H9 (cell line): Measurements from ENCODE around the gene TENM4. TPM values are rescaled to one million over a fixed set of nuclear protein-coding genes. Genes with fewer than 3 reads are reported as not detected.

Experiments
- DNase-seq: peaks from one replicate; pipeline ENCODE4 v3.0.0-alpha.2; 2017
- H2AFZ ChIP-seq: one replicate; pipeline ENCODE4 v1.6.1; 2013; ENCODE audit warnings: mild to moderate bottlenecking, low read length, control low read depth, moderate library complexity
- H2AK5ac ChIP-seq: 2 replicates; pipeline ENCODE4 v1.6.1; 2013; ENCODE audit warnings: low read length, control low read depth, mixed read lengths; ENCODE audit not compliant: insufficient read length
- H2BK120ac ChIP-seq: one replicate; pipeline ENCODE4 v1.6.1; 2013; ENCODE audit warnings: low read depth, mild to moderate bottlenecking, low read length, control low read depth, inconsistent platforms; ENCODE audit not compliant: poor library complexity, severe bottlenecking
- H2BK12ac ChIP-seq: 2 replicates; pipeline ENCODE4 v1.6.1; 2013; ENCODE audit warnings: low read length, control low read depth, mixed read lengths, low read depth; ENCODE audit not compliant: insufficient read length
- H2BK15ac ChIP-seq: 2 replicates; pipeline ENCODE4 v1.6.1; 2013; ENCODE audit warnings: low read depth, low read length, control low read depth
- H2BK20ac ChIP-seq: one replicate; pipeline ENCODE4 v1.6.1; 2013; ENCODE audit warnings: low read depth, mild to moderate bottlenecking, low read length, control low read depth, inconsistent platforms; ENCODE audit not compliant: poor library complexity, severe bottlenecking
- H2BK5ac ChIP-seq: 2 replicates; pipeline ENCODE4 v1.6.1; 2013; ENCODE audit warnings: low read length, control low read depth, mixed read lengths; ENCODE audit not compliant: insufficient read length
- H3K14ac ChIP-seq: 2 replicates; pipeline ENCODE4 v1.6.1; 2013; ENCODE audit warnings: low read length, control low read depth; ENCODE audit not compliant: insufficient read depth
- H3K18ac ChIP-seq: 2 replicates; pipeline ENCODE4 v1.6.1; 2013; ENCODE audit warnings: low read depth, mild to moderate bottlenecking, mixed read lengths, low read length, control low read depth; ENCODE audit not compliant: insufficient read length
- H3K23ac ChIP-seq: 2 replicates; pipeline ENCODE4 v1.6.1; 2013; ENCODE audit warnings: low read length, control low read depth, mixed read lengths, low read depth; ENCODE audit not compliant: insufficient read length
- H3K23me2 ChIP-seq: 2 replicates; pipeline ENCODE4 v1.6.1; 2013; ENCODE audit warnings: low read depth, mild to moderate bottlenecking, mixed read lengths, low read length, control low read depth; ENCODE audit not compliant: insufficient read length, poor library complexity, severe bottlenecking
- H3K27ac ChIP-seq: 2 replicates; pipeline ENCODE4 v1.5.1; 2013; ENCODE audit warnings: low read length, control low read depth, mixed read lengths, low read depth; ENCODE audit not compliant: insufficient read length
- H3K27me3 ChIP-seq: 2 replicates; pipeline ENCODE4 v1.6.1; 2013; ENCODE audit warnings: low read length, control low read depth, inconsistent platforms; ENCODE audit not compliant: insufficient read depth
- H3K4ac ChIP-seq: 2 replicates; pipeline ENCODE4 v1.6.1; 2013; ENCODE audit warnings: low read depth, mild to moderate bottlenecking, control low read depth, inconsistent platforms, low read length, moderate library complexity
- H3K4me1 ChIP-seq: 2 replicates; pipeline ENCODE4 v1.6.1; 2013; ENCODE audit warnings: low read length, control low read depth, inconsistent platforms; ENCODE audit not compliant: insufficient read depth
- H3K4me2 ChIP-seq: 2 replicates; pipeline ENCODE4 v1.6.1; 2013; ENCODE audit warnings: low read length, control low read depth, mixed read lengths; ENCODE audit not compliant: insufficient read length, insufficient read depth
- H3K56ac ChIP-seq: 2 replicates; pipeline ENCODE4 v1.6.1; 2013; ENCODE audit warnings: low read depth, mild to moderate bottlenecking, mixed read lengths, low read length, control low read depth; ENCODE audit not compliant: insufficient read length
- H3K79me1 ChIP-seq: 2 replicates; pipeline ENCODE4 v1.6.1; 2013; ENCODE audit warnings: low read depth, mild to moderate bottlenecking, moderate library complexity, low read length, control low read depth, inconsistent platforms; ENCODE audit not compliant: insufficient read depth, poor library complexity, severe bottlenecking
- H3K79me2 ChIP-seq: 2 replicates; pipeline ENCODE4 v1.6.1; 2013; ENCODE audit warnings: low read length, control low read depth, inconsistent platforms; ENCODE audit not compliant: insufficient read depth
- H3K9ac ChIP-seq: 2 replicates; pipeline ENCODE4 v1.6.1; 2013; ENCODE audit warnings: low read length, control low read depth, mixed read lengths; ENCODE audit not compliant: insufficient read length; ENCODE audit errors: extremely low read depth
- H3K9me3 ChIP-seq: one replicate; pipeline ENCODE4 v1.6.1; 2013; ENCODE audit warnings: low read depth, low read length, inconsistent platforms; ENCODE audit not compliant: control insufficient read depth
- H3T11ph ChIP-seq: one replicate; pipeline ENCODE4 v1.6.1; 2013; ENCODE audit warnings: mild to moderate bottlenecking, low read length, control low read depth, inconsistent platforms
- H4K20me1 ChIP-seq: one replicate; pipeline ENCODE4 v1.6.1; 2013; ENCODE audit not compliant: control insufficient read depth, insufficient read length, insufficient read depth
- H4K5ac ChIP-seq: 2 replicates; pipeline ENCODE4 v1.6.1; 2013; ENCODE audit warnings: low read depth, mild to moderate bottlenecking, mixed read lengths, low read length, control low read depth; ENCODE audit not compliant: insufficient read length
- H4K8ac ChIP-seq: replicated peaks from 2 replicates; pipeline ENCODE4 v1.6.1; 2013; ENCODE audit warnings: low read length, control low read depth, mixed read lengths, low read depth; ENCODE audit not compliant: insufficient read length
- H4K91ac ChIP-seq: 2 replicates; pipeline ENCODE4 v1.6.1; 2013; ENCODE audit warnings: low read depth, mild to moderate bottlenecking, moderate library complexity, mixed read lengths, low read length, control low read depth; ENCODE audit not compliant: insufficient read length
- H3K27ac Mint-ChIP-seq, 3 experiments: 2 replicates in 2 of 3; 3 replicates in 1 of 3; pipeline ENCODE4 v1.8.0; 2020 to 2021; ENCODE audit warnings: mixed read lengths in 3 of 3, mild to moderate bottlenecking in 1 of 3, moderate library complexity in 1 of 3
- H3K27me3 Mint-ChIP-seq: 2 replicates; pipeline ENCODE4 v1.8.0; 2021; ENCODE audit warnings: low read depth, mild to moderate bottlenecking, moderate library complexity, mixed read lengths
- H3K36me3 Mint-ChIP-seq, 3 experiments: 2 replicates in 2 of 3; 3 replicates in 1 of 3; pipeline ENCODE4 v1.8.0; 2020 to 2021; ENCODE audit warnings: low read depth in 3 of 3, mixed read lengths in 3 of 3; ENCODE audit not compliant: insufficient read depth in 1 of 3
- H3K4me1 Mint-ChIP-seq, 2 experiments: 2 replicates each; pipeline ENCODE4 v1.8.0; 2020; ENCODE audit warnings: mixed read lengths in 2 of 2
- H3K4me3 Mint-ChIP-seq, 2 experiments: 2 replicates in 1 of 2; 3 replicates in 1 of 2; pipeline ENCODE4 v1.8.0; 2020 to 2021; ENCODE audit warnings: mild to moderate bottlenecking in 2 of 2, mixed read lengths in 2 of 2, moderate library complexity in 1 of 2
- H3K9me3 Mint-ChIP-seq, 2 experiments: 2 replicates in 1 of 2; 3 replicates in 1 of 2; pipeline ENCODE4 v1.8.0; 2020; ENCODE audit warnings: mild to moderate bottlenecking in 2 of 2, mixed read lengths in 2 of 2, moderate library complexity in 1 of 2
- CTCF ChIP-seq: fragments of 200-600 bp; sonication (generic); conservative IDR thresholded peaks from 3 replicates; pipeline ENCODE4 v1.8.0; 2021; ENCODE audit warnings: antibody characterized with exemption, mild to moderate bottlenecking
- WGBS: extraction: QIAGEN DNeasy Blood & Tissue Kit; methylation state at CpG from one replicate; pipeline ENCODE4 v1.1.7; 2013; ENCODE audit warnings: missing lambda C conversion rate, low lambda C conversion rate, mixed read lengths; ENCODE audit not compliant: insufficient read length; ENCODE audit errors: extremely low coverage; 5-methylcytosine and 5-hydroxymethylcytosine counted together
- total RNA-seq: library from RNA; stranded (reverse); gene quantifications from 2 replicates; pipeline ENCODE4 v1.2.1, GENCODE V29; 2021

TENM4 gene
- total RNA-seq, 1 experiment from 2014 or later, result 4.6 TPM

- Mint-ChIP-seq H3K4me1 (peaks cover 0 to 7% of the 10 kb centered on the region in 2 experiments; a peak in 3 of 4 replicates), H3K36me3 (no peaks in the 10 kb centered on the region), H3K27ac (no peak overlapping the region), H3K4me3 (no peak overlapping the region), H3K27me3 (peaks cover 2% of the 10 kb centered on the region; the same call in 1 of the 2 replicates), H3K9me3 (no peaks in the 10 kb centered on the region)
- no CpG with 5 or more reads among the region's 6 CpGs for WGBS
- Histone ChIP-seq H3K79me2 (no peaks in the 10 kb centered on the region), H3K9me3 (no peaks in the 10 kb centered on the region), H2AFZ (no peak overlapping the region), H3K14ac (no peak overlapping the region), H3K23me2 (no peaks in the 10 kb centered on the region), H4K5ac (no peak overlapping the region), H3K79me1 (no peaks in the 10 kb centered on the region), H3K9ac (no peak overlapping the region), H4K20me1 (no peaks in the 10 kb centered on the region), H3K18ac (no peak overlapping the region), H2BK15ac (no peak overlapping the region), H2BK12ac (no peak overlapping the region), H3K27ac (no peak overlapping the region), H3K4me2 (no peak overlapping the region), H2AK5ac (no peak overlapping the region), H2BK20ac (no peak overlapping the region), H3K27me3 (no peaks in the 10 kb centered on the region), H4K91ac (no peak overlapping the region), H3K4me1 (no peaks in the 10 kb centered on the region), H4K8ac (no peak overlapping the region), H2BK120ac (no peak overlapping the region), H3K56ac (no peak overlapping the region), H3K4ac (no peak overlapping the region), H3T11ph (no peak overlapping the region), H2BK5ac (no peak overlapping the region), H3K23ac (no peak overlapping the region)
- TF ChIP-seq CTCF, result no peak
- no peak for DNase-seq
These were observed 595.3 kb downstream of the TENM4 start for GRCh38 chr11:78845496-78845895.
